ENCODE data around the gene EVX1. TPM values are rescaled to one million over a fixed set of nuclear protein-coding genes. Genes with fewer than 3 reads are reported as not detected.

Gene EVX1
- total and polyA plus RNA-seq, 2 of the 8 experiments (the other 6 are each of a cell fraction or from before 2014, with no cell fraction given), result not detected

DNA sequence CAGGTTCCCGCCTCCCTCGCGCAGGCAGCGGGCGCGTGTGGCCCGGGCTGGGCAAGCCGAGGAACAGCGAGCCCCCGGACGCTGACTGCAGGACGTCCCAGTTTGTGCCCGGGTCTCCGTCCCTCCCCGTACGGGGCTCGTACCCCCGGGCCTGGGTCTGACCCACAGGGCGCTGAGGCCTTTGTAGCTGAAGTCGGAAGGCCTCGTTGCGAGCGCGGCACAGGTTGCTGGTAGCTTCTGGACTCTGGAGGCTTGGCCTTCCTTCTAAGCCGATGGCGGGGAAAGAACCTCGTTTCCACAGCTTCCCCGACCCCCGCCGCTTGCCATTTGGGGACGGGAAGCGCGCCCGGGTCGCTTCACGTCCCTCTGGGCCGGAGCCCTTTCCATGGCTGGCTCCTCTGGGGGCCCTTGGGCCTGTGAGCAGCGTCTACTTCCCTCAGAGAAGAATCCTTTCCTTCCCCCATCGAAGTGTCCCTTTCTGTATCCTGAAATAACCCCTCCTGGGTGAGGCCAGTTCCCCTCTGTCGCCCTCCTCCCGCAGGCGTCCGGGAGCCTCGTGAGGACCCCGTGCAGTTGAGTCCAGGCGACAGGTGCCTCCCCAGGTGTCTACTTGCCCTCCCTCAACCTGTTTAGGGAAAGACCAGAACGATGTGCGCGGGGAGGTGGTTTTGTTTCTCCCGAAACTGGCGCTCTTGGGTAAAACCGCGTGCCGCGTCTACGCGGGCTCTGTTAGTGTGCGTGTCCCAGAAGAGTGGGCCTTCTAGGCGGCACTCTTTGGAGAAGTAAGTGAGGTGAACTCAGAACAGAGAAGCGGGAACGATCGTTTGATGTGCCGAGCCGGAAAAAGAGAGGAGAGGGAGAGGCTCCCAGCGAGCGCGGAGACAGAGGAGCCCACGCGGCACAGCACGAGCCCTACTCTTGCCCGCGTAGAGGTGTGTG, 9.3 kb downstream of the EVX1 start (continued):
- no peak for TF ChIP-seq CHD1 (IDR thresholded peaks at IDR 0.05; ENCODE audit: low read depth, low read length)
- TF ChIP-seq NANOG (IDR thresholded peaks at IDR 0.05; ENCODE audit: insufficient read depth, low read depth, low read length, poor library complexity, severe bottlenecking), result no peak
- no peak for TF ChIP-seq PHF8 (conservative IDR thresholded peaks at IDR 0.05; ENCODE audit: low read depth, low read length)
- TF ChIP-seq, protein P1, sequence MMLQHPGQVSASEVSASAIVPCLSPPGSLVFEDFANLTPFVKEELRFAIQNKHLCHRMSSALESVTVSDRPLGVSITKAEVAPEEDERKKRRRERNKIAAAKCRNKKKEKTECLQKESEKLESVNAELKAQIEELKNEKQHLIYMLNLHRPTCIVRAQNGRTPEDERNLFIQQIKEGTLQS (IDR thresholded peaks at IDR 0.05; ENCODE audit: insufficient read depth, low read depth, low read length), result no peak
- no peak for TF ChIP-seq TAF1 (IDR thresholded peaks at IDR 0.05; ENCODE audit: low read depth, low read length)
- no peak for TF ChIP-seq TEAD4 (IDR thresholded peaks at IDR 0.05; ENCODE audit: low read depth, low read length)
- no peak for TF ChIP-seq CHD2 (IDR thresholded peaks at IDR 0.05; ENCODE audit: low read length)
- TF ChIP-seq, protein P2, sequence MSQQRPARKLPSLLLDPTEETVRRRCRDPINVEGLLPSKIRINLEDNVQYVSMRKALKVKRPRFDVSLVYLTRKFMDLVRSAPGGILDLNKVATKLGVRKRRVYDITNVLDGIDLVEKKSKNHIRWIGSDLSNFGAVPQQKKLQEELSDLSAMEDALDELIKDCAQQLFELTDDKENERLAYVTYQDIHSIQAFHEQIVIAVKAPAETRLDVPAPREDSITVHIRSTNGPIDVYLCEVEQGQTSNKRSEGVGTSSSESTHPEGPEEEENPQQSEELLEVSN (IDR thresholded peaks at IDR 0.05), result peak; percentile 59; the same call in 1 of the 2 replicates
- no peak for TF ChIP-seq SIRT6 (IDR thresholded peaks at IDR 0.05; ENCODE audit: low read length)
- peak; percentile 100 for TF ChIP-seq SUZ12 (IDR thresholded peaks at IDR 0.05; ENCODE audit: low read length)
- TF ChIP-seq TBP (IDR thresholded peaks at IDR 0.05; ENCODE audit: low read depth, low read length), result peak; percentile 88
- TF ChIP-seq SP1 (IDR thresholded peaks at IDR 0.05; ENCODE audit: low read depth, low read length), result no peak
- TF ChIP-seq GTF2F1 (IDR thresholded peaks at IDR 0.05; ENCODE audit: borderline replicate concordance, low read depth, low read length), result no peak
- peak; percentile 98 for TF ChIP-seq EZH2 (IDR thresholded peaks at IDR 0.05; ENCODE audit: low read depth, low read length, severe bottlenecking)
- TF ChIP-seq CTCF (IDR thresholded peaks at IDR 0.05; ENCODE audit: control extremely low read depth in 1 of 3, insufficient read depth in 1 of 3, low read depth in 1 of 3, low read length in 3 of 3), result no peak
- no peak for TF ChIP-seq HDAC2 (IDR thresholded peaks at IDR 0.05; ENCODE audit: borderline replicate concordance in 1 of 2, low read depth in 2 of 2, low read length in 2 of 2)
- no peak for TF ChIP-seq FOSL1 (IDR thresholded peaks at IDR 0.05; ENCODE audit: insufficient read depth, low read depth, low read length)
- TF ChIP-seq, protein P3, sequence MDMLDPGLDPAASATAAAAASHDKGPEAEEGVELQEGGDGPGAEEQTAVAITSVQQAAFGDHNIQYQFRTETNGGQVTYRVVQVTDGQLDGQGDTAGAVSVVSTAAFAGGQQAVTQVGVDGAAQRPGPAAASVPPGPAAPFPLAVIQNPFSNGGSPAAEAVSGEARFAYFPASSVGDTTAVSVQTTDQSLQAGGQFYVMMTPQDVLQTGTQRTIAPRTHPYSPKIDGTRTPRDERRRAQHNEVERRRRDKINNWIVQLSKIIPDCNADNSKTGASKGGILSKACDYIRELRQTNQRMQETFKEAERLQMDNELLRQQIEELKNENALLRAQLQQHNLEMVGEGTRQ (IDR thresholded peaks at IDR 0.05; ENCODE audit: low read length), result no peak

Data from H1 (cell line).